Breast epithelium (tissue), 4 donors: ENCODE results near the gene NDUFS7. TPM values are rescaled to one million over a fixed set of nuclear protein-coding genes. Genes with fewer than 3 reads are reported as not detected.

Experiments used
- DNase-seq, 2 donors: peaks; one replicate each; pipeline ENCODE4 v3.0.0-alpha.2; 2019; ENCODE audit warnings: low spot score in 2 of 2
- H3K27ac ChIP-seq, 2 donors: fragments of 200-600 bp; sonication (generic) in 1 of 2; one replicate each; pipeline ENCODE4 v1.5.1; 2016 to 2019; ENCODE audit warnings: mild to moderate bottlenecking in 1 of 2
- H3K27me3 ChIP-seq, 2 donors: fragments of 200-600 bp; sonication (generic) in 1 of 2; one replicate each; pipeline versions ENCODE4 v1.5.1 to v1.6.0; 2017 to 2019; ENCODE audit warnings: control low read depth in 1 of 2, mild to moderate bottlenecking in 1 of 2
- H3K36me3 ChIP-seq: fragments of 200-600 bp; one replicate; pipeline ENCODE4 v1.5.1; 2019
- H3K4me1 ChIP-seq, 2 donors: fragments of 200-600 bp; sonication (generic); one replicate each; pipeline ENCODE4 v1.5.1; 2016 to 2019; ENCODE audit warnings: control low read depth in 1 of 2
- H3K4me3 ChIP-seq, 3 donors: fragments of 200-600 bp; sonication (generic); 1 replicate in 2 of 3; 2 replicates in 1 of 3; pipeline ENCODE4 v1.5.1; 2016 to 2019; ENCODE audit warnings: mild to moderate bottlenecking in 3 of 3, moderate library complexity in 2 of 3
- H3K9me3 ChIP-seq, 2 donors: fragments of 200-600 bp; sonication (generic) in 1 of 2; one replicate each; pipeline ENCODE4 v1.5.1; 2016 to 2019; ENCODE audit warnings: control low read depth in 1 of 2
- CTCF ChIP-seq, 3 donors: fragments of 450-650 bp; IDR thresholded peaks; one replicate each; pipeline ENCODE4 v1.5.1; 2016 to 2017; ENCODE audit warnings: antibody characterized with exemption in 3 of 3, mild to moderate bottlenecking in 3 of 3, moderate library complexity in 3 of 3
- POLR2A ChIP-seq: fragments of 450-650 bp; IDR thresholded peaks from one replicate; pipeline ENCODE4 v1.6.1; 2016; ENCODE audit warnings: antibody characterized with exemption, mild to moderate bottlenecking, moderate library complexity
- POLR2AphosphoS5 ChIP-seq, 3 donors: sonication (generic); formaldehyde crosslinking; IDR thresholded peaks; one replicate each; pipeline ENCODE4 v1.6.1; 2017; ENCODE audit warnings: antibody characterized with exemption in 3 of 3
- intact Hi-C: fragments of 100-400 bp; cut with DNase I; formaldehyde crosslinking; loops from one replicate; pipeline ENCODE4 v1.15.1; 2023; ENCODE audit warnings: low total_unique reads
- total RNA-seq, 3 donors: library from RNA; depleted of rRNA; stranded (reverse); fragments of >200 nt; gene quantifications; one replicate each; pipeline ENCODE4 v1.1.0, GENCODE V29; 2016

NDUFS7 gene
- total RNA-seq, 3 donors from 2014 or later: 67.5 to 122 (median 67.5) TPM

GRCh38 chr19:1407528-1408299 lies 24.0 kb downstream of the NDUFS7 start, which contains the start of gene DAZAP1:
DAZAP1 (plus strand) TSS chr19:1407586; CDS start chr19:1407774, 188 bp downstream.
- intact Hi-C loops: loop anchor here (10.0 kb wide), 1 partner anchor 133 kb away; the partner anchor contains the start of gene FAM174C
- Histone ChIP-seq H3K4me1 (peaks cover 34 to 36% of the 10 kb centered on the region in 2 donors), H3K27me3 (no peaks in the 10 kb centered on the region), H3K4me3 (peak within 1 kb of the TSS; percentile 98 to 100 (median 100)), H3K36me3 (no peaks in the 10 kb centered on the region), H3K27ac (peak within 1 kb of the TSS; percentile 94 to 98), H3K9me3 (no peaks in the 10 kb centered on the region)
- DNase-seq: no peak
- TF ChIP-seq POLR2AphosphoS5 (IDR thresholded peaks at IDR 0.05): no peak
- no peak for TF ChIP-seq CTCF (IDR thresholded peaks at IDR 0.05)

- intact Hi-C loops: loop anchor here (10.0 kb wide), 1 partner anchor 134 kb away; the partner anchor contains the start of gene FAM174C
- Histone ChIP-seq H3K27me3 (no peaks in the 10 kb centered on the region), H3K9me3 (no peaks in the 10 kb centered on the region), H3K4me1 (peaks cover 40 to 45% of the 10 kb centered on the region in 2 donors), H3K4me3 (peak overlapping the region; percentile 98 to 100 (median 100)), H3K27ac (peak overlapping the region; percentile 94 to 98), H3K36me3 (no peaks in the 10 kb centered on the region)
- DNase-seq: no peak
- no peak for TF ChIP-seq POLR2A
- peak in 2 of 3 donors; percentile 9 to 22 for TF ChIP-seq POLR2AphosphoS5 (IDR thresholded peaks at IDR 0.05)
- TF ChIP-seq CTCF (IDR thresholded peaks at IDR 0.05): no peak
These were observed 24.8 kb downstream of the NDUFS7 start for GRCh38 chr19:1408300-1409203.

- intact Hi-C loops: loop anchor here (10.0 kb wide), 1 partner anchor 135 kb away; the partner anchor contains the start of gene FAM174C
- Histone ChIP-seq H3K36me3 (no peaks in the 10 kb centered on the region), H3K27ac (peak overlapping the region; percentile 95 to 98), H3K9me3 (no peaks in the 10 kb centered on the region), H3K4me1 (peaks cover 40 to 46% of the 10 kb centered on the region in 2 donors), H3K27me3 (no peaks in the 10 kb centered on the region), H3K4me3 (peak overlapping the region; percentile 98 to 100 (median 100))
- no peak for TF ChIP-seq POLR2A
- no peak for TF ChIP-seq CTCF (IDR thresholded peaks at IDR 0.05)
- TF ChIP-seq POLR2AphosphoS5 (IDR thresholded peaks at IDR 0.05): no peak
- no peak for DNase-seq
These were observed 25.7 kb downstream of the NDUFS7 start for GRCh38 chr19:1409204-1410005.

- no peaks in the 10 kb centered on the region for H3K9me3 ChIP-seq
- no peak for DNase-seq
- intact Hi-C loops: no loop called here
- no peaks in the 10 kb centered on the region for H3K27me3 ChIP-seq
- H3K36me3 ChIP-seq: no peaks in the 10 kb centered on the region
- peak overlapping the region in 2 of 3 donors; percentile 98 to 100 for H3K4me3 ChIP-seq
- peaks cover 40 to 46% of the 10 kb centered on the region in 2 donors for H3K4me1 ChIP-seq
- TF ChIP-seq POLR2A (no peak), CTCF (IDR thresholded peaks at IDR 0.05) (no peak), POLR2AphosphoS5 (IDR thresholded peaks at IDR 0.05) (no peak)
- H3K27ac ChIP-seq: peak overlapping the region; percentile 95 to 98
These were observed 26.6 kb downstream of the NDUFS7 start for GRCh38 chr19:1410136-1410786.
